Caco-2 (cell line): ENCODE measurements around the gene SEC11A. TPM values are rescaled to one million over a fixed set of nuclear protein-coding genes. Genes with fewer than 3 reads are reported as not detected.

Experiments used
- BruUV-seq: library from RNA; stranded (reverse); fragments of 400-500 nt; replicated peaks from 2 replicates; lab custom pipeline; 2021; lab: Mats Ljungman, UMichigan
- CTCF ChIA-PET: fragments of 300-600 bp; sonication (Branson Sonifier 250); formaldehyde crosslinking; loops from one replicate; lab custom pipeline; 2022; ENCODE audit warnings: antibody characterized with exemption; lab: Charles Lee
- POLR2A ChIA-PET: fragments of 300-600 bp; sonication (Branson Sonifier 250); formaldehyde crosslinking; loops from one replicate; lab custom pipeline; 2022; ENCODE audit warnings: antibody characterized with exemption; lab: Charles Lee
- DNase-seq, 2 experiments: peaks; one replicate each; pipeline versions ENCODE4 v3.0.0 to v3.0.0-alpha.2; 2020 to 2022
- H3K27me3 ChIP-seq: replicated peaks from 2 replicates; pipeline ENCODE4 v1.6.0; 2011; ENCODE audit warnings: low read length; ENCODE audit not compliant: control insufficient read depth, insufficient read depth
- H3K36me3 ChIP-seq: 2 replicates; pipeline ENCODE4 v1.5.1; 2011; ENCODE audit warnings: low read length; ENCODE audit not compliant: control insufficient read depth, insufficient read depth
- H3K4me1 ChIP-seq: fragments of 250-450 bp; sonication (Bioruptor Pico); 2 replicates; pipeline ENCODE4 v1.5.1; 2020; ENCODE audit warnings: mild to moderate bottlenecking
- H3K4me3 ChIP-seq: 2 replicates; pipeline ENCODE4 v1.5.1; 2011; ENCODE audit warnings: low read depth, mild to moderate bottlenecking, control low read depth, low read length
- H3K9me3 ChIP-seq: fragments of 250-450 bp; sonication (Bioruptor Pico); 2 replicates; pipeline ENCODE4 v1.5.1; 2020; ENCODE audit warnings: mild to moderate bottlenecking, moderate library complexity
- H3K27ac Mint-ChIP-seq: one replicate; pipeline ENCODE4 v1.8.0; 2022; ENCODE audit warnings: mixed read lengths; ENCODE audit not compliant: unreplicated experiment
- H3K27me3 Mint-ChIP-seq: one replicate; pipeline ENCODE4 v1.8.0; 2022; ENCODE audit warnings: mixed read lengths; ENCODE audit not compliant: insufficient read depth, unreplicated experiment
- H3K36me3 Mint-ChIP-seq: one replicate; pipeline ENCODE4 v1.8.0; 2022; ENCODE audit warnings: mild to moderate bottlenecking, mixed read lengths; ENCODE audit not compliant: insufficient read depth, unreplicated experiment
- H3K4me1 Mint-ChIP-seq: one replicate; pipeline ENCODE4 v1.8.0; 2022; ENCODE audit warnings: low read depth, mixed read lengths; ENCODE audit not compliant: unreplicated experiment
- H3K4me3 Mint-ChIP-seq: one replicate; pipeline ENCODE4 v1.8.0; 2022; ENCODE audit warnings: mild to moderate bottlenecking, moderate library complexity, mixed read lengths; ENCODE audit not compliant: unreplicated experiment
- H3K9me3 Mint-ChIP-seq: one replicate; pipeline ENCODE4 v1.8.0; 2022; ENCODE audit warnings: mixed read lengths; ENCODE audit not compliant: unreplicated experiment
- CTCF ChIP-seq, 2 experiments: fragments of 200-600 bp in 1 of 2; IDR thresholded peaks; 1 replicate in 1 of 2; 2 replicates in 1 of 2; pipeline versions ENCODE4 v1.5.1 to v1.8.0; 2011 to 2022; ENCODE audit warnings: antibody characterized with exemption in 1 of 2, control low read depth in 1 of 2, inconsistent platforms in 1 of 2, low read depth in 1 of 2, low read length in 1 of 2, mild to moderate bottlenecking in 1 of 2, moderate library complexity in 1 of 2; ENCODE audit not compliant: insufficient read depth in 1 of 2, severe bottlenecking in 1 of 2, unreplicated experiment in 1 of 2
- intact Hi-C: fragments of 100-400 bp; cut with micrococcal nuclease; formaldehyde crosslinking; loops from one replicate; pipeline ENCODE4 v1.10.0; 2022; ENCODE audit not compliant: unreplicated experiment
- total RNA-seq: library from RNA; stranded (reverse); gene quantifications from 2 replicates; pipeline ENCODE4 v1.2.3, GENCODE V29; 2022

The SEC11A gene
- total RNA-seq, 1 experiment from 2014 or later, result 211 TPM

- ChIA-PET CTCF (no interaction called here), POLR2A (no interaction called here)
- H3K4me1 Mint-ChIP-seq, result peaks cover 9% of the 10 kb centered on the region
Measured at GRCh38 chr15:84722628-84723027, 6.7 kb upstream of the SEC11A start.

GRCh38 chr15:84721371-84721770 lies 5.4 kb upstream of the SEC11A start:
- no peak for DNase-seq
- no peaks in the 10 kb centered on the region for H3K36me3 ChIP-seq
- H3K4me1 ChIP-seq, result peaks cover 6% of the 10 kb centered on the region; the same call in 1 of the 2 replicates
- Mint-ChIP-seq H3K27me3 (no peaks in the 10 kb centered on the region), H3K27ac (no peak overlapping the region), H3K9me3 (no peaks in the 10 kb centered on the region), H3K4me3 (no peak overlapping the region), H3K4me1 (peaks cover 9% of the 10 kb centered on the region), H3K36me3 (peaks cover 5% of the 10 kb centered on the region)
- no peak for TF ChIP-seq CTCF (IDR thresholded peaks at IDR 0.05; ENCODE audit: insufficient read depth in 1 of 2, low read depth in 1 of 2, low read length in 1 of 2, severe bottlenecking in 1 of 2, unreplicated experiment in 1 of 2)
- BruUV-seq, result no TSS peak
- H3K9me3 ChIP-seq, result no peaks in the 10 kb centered on the region
- intact Hi-C loops, result no loop called here
- H3K27me3 ChIP-seq, result no peaks in the 10 kb centered on the region
- CTCF ChIA-PET, result no interaction called here
- H3K4me3 ChIP-seq, result no peak overlapping the region
- POLR2A ChIA-PET, result no interaction called here

More at GRCh38 chr15:84722628-84723027, 6.7 kb upstream of the SEC11A start:
- Mint-ChIP-seq H3K9me3 (no peaks in the 10 kb centered on the region), H3K27me3 (no peaks in the 10 kb centered on the region), H3K36me3 (no peaks in the 10 kb centered on the region), H3K4me3 (no peak overlapping the region), H3K27ac (no peak overlapping the region)
- Histone ChIP-seq H3K4me3 (no peak overlapping the region), H3K36me3 (no peaks in the 10 kb centered on the region), H3K27me3 (no peaks in the 10 kb centered on the region), H3K4me1 (peaks cover 6% of the 10 kb centered on the region; the same call in 1 of the 2 replicates), H3K9me3 (no peaks in the 10 kb centered on the region)
- no TSS peak for BruUV-seq
- no peak for DNase-seq
- intact Hi-C loops, result no loop called here
- no peak for TF ChIP-seq CTCF (IDR thresholded peaks at IDR 0.05; ENCODE audit: insufficient read depth in 1 of 2, low read depth in 1 of 2, low read length in 1 of 2, severe bottlenecking in 1 of 2, unreplicated experiment in 1 of 2)

GRCh38 chr15:84715441-84716035 lies 401 bp downstream of the SEC11A start:
- Mint-ChIP-seq H3K4me3 (peak overlapping the region; percentile 81), H3K27me3 (no peaks in the 10 kb centered on the region), H3K4me1 (peaks cover 6% of the 10 kb centered on the region), H3K27ac (peak overlapping the region; percentile 87), H3K9me3 (no peaks in the 10 kb centered on the region), H3K36me3 (peaks cover 41% of the 10 kb centered on the region)
- peak overlapping the region; percentile 60 for H3K4me3 ChIP-seq
- intact Hi-C loops, result loop anchor here (1.0 to 10.0 kb wide), 5 partner anchors 20 to 209 kb away; partner anchors contain the start of genes NMB, WDR73, ZNF592 and ZSCAN2
- no peaks in the 10 kb centered on the region for H3K27me3 ChIP-seq
- peak; percentile 30 to 39 for DNase-seq
- no peaks in the 10 kb centered on the region for H3K9me3 ChIP-seq
- H3K4me1 ChIP-seq, result peaks cover 5% of the 10 kb centered on the region
- ChIA-PET CTCF (interaction anchor here (0.8 to 1.5 kb wide), 3 partner anchors 9 to 33 kb away, joined by 3 to 11 read pairs (median 4); partner anchors contain the start of gene ZNF592), POLR2A (interaction anchor here (0.6 to 2.5 kb wide), 9 partner anchors 10 to 214 kb away, joined by 3 to 60 read pairs (median 5); partner anchors contain the start of gene ZNF592)
- TF ChIP-seq CTCF (IDR thresholded peaks at IDR 0.05; ENCODE audit: insufficient read depth in 1 of 2, low read depth in 1 of 2, low read length in 1 of 2, severe bottlenecking in 1 of 2, unreplicated experiment in 1 of 2), result no peak
- TSS peak; percentile 48 for BruUV-seq
- H3K36me3 ChIP-seq, result no peaks in the 10 kb centered on the region
